Stimulated activated CD4-positive, alpha-beta T cell treated with anti-CD3 and anti-CD28 coated beads, Interleukin-1b, Interleukin-23, amount 100 ng/mL, for 1 hour (primary cell): ENCODE data around the gene NTSR1.

Source experiments
- DNase-seq, 2 donors: peaks; one replicate each; pipeline ENCODE4 v3.0.0-alpha.2; 2020; ENCODE audit warnings: low read depth in 2 of 2

NTSR1 gene

GRCh38 chr20:62694106-62694505 lies 14.5 kb upstream of the NTSR1 start:
- DNase-seq, result no peak

- DNase-seq, result no peak
Observed at GRCh38 chr20:62694868-62695267, 13.8 kb upstream of the NTSR1 start.

- no peak for DNase-seq
Observed at GRCh38 chr20:62695448-62696414, 12.9 kb upstream of the NTSR1 start.

- no peak for DNase-seq
Observed at GRCh38 chr20:62696434-62696957, 12.1 kb upstream of the NTSR1 start.

- DNase-seq, result no peak
Observed at GRCh38 chr20:62696989-62697388, 11.6 kb upstream of the NTSR1 start.

GRCh38 chr20:62697468-62697912 lies 11.1 kb upstream of the NTSR1 start:
- DNase-seq, result no peak

- DNase-seq, result no peak
Observed at GRCh38 chr20:62698231-62698630, 10.4 kb upstream of the NTSR1 start.

GRCh38 chr20:62699296-62699695 lies 9.3 kb upstream of the NTSR1 start:
- no peak for DNase-seq

- no peak for DNase-seq
Observed at GRCh38 chr20:62699741-62700140, 8.9 kb upstream of the NTSR1 start.

GRCh38 chr20:62700261-62700930 lies 8.2 kb upstream of the NTSR1 start:
- DNase-seq, result no peak

- no peak for DNase-seq
Observed at GRCh38 chr20:62701161-62702012, 7.2 kb upstream of the NTSR1 start.

- DNase-seq, result no peak
Observed at GRCh38 chr20:62702013-62702300, 6.7 kb upstream of the NTSR1 start.

- DNase-seq, result no peak
Observed at GRCh38 chr20:62702895-62703852, 5.5 kb upstream of the NTSR1 start.

- DNase-seq, result no peak
Observed at GRCh38 chr20:62703853-62704228, 4.8 kb upstream of the NTSR1 start.

GRCh38 chr20:62704341-62704948 lies 4.2 kb upstream of the NTSR1 start:
- no peak for DNase-seq

GRCh38 chr20:62705627-62706026 lies 3.0 kb upstream of the NTSR1 start:
- DNase-seq, result no peak

- no peak for DNase-seq
Observed at GRCh38 chr20:62706344-62706743, 2.3 kb upstream of the NTSR1 start.

GRCh38 chr20:62706857-62707256 lies 1.8 kb upstream of the NTSR1 start:
- DNase-seq, result no peak

- no peak for DNase-seq
Observed at GRCh38 chr20:62707276-62707920, 1.2 kb upstream of the NTSR1 start.
